HG02938 (cell line): Measurements from ENCODE around the gene RPA3.

Experiments used
- ATAC-seq: cut with Tn5 transposase; IDR thresholded peaks from one replicate; pipeline ENCODE4 v1.9.1; 2021; ENCODE audit warnings: mild to moderate bottlenecking, moderate library complexity; ENCODE audit not compliant: unreplicated experiment

The RPA3 gene

DNA sequence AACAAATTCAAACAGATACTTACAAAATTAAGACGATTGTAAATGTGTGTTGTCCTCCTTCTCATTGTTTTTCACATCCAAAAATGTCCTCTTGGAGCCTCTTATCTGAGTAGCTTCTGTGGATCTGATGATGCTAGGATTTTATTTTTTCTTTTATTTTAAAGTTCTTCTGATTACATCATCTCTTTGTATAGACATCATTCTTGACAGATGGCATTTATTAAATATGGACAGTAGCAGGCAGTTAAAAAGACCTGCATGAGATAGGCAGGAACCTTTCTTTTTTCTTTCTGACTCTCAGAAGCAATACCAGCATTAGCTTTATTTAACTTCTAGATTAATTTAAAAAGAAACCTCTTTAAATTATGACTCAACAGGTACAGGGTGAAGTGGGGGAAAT lies at the start of gene RPA3:
TSS of gene RPA3 (minus strand) at position 116 of the 400 bp plus-strand sequence. CDS start 78,189 bp downstream, outside the sequence.
- ATAC-seq, result no peak

DNA sequence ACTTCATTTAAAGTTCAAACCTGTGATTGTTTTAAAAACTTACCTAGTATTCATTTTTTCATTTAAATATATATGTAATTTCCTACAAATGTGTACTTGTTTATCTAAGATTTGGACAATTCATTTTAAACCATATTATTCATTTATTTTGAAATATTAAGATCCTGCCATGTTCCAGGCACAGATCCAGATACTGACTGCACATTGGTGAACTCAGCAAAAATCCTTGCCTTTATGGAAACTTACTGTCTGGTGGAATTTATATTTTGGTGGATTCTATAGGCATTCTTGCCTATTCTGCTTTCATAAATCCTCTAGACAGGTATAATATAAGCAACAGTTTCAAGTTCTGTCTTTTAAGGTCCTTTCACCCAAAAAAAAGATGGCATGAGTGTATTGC lies 48.3 kb upstream of the RPA3 start:
- no peak for ATAC-seq

DNA sequence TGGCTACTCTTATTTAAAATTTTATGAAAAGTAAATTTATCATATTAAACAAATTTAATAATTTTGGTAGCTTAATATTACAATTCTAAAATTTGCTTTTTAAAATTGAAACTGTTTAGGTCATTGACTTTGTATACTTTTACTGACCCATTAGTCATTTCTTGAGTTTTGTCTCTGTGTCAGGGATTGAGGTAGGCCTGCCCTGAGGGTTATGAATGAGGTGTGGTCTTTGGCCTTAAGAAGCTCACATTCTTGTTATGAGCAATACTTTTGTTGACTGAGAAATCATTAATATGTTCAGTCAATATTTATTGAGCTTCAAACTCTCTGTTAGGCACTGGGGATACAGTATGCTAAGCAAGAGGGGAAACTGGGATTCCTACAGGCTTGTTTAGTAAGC lies 47.0 kb upstream of the RPA3 start:
- ATAC-seq, result peak; percentile 83

DNA sequence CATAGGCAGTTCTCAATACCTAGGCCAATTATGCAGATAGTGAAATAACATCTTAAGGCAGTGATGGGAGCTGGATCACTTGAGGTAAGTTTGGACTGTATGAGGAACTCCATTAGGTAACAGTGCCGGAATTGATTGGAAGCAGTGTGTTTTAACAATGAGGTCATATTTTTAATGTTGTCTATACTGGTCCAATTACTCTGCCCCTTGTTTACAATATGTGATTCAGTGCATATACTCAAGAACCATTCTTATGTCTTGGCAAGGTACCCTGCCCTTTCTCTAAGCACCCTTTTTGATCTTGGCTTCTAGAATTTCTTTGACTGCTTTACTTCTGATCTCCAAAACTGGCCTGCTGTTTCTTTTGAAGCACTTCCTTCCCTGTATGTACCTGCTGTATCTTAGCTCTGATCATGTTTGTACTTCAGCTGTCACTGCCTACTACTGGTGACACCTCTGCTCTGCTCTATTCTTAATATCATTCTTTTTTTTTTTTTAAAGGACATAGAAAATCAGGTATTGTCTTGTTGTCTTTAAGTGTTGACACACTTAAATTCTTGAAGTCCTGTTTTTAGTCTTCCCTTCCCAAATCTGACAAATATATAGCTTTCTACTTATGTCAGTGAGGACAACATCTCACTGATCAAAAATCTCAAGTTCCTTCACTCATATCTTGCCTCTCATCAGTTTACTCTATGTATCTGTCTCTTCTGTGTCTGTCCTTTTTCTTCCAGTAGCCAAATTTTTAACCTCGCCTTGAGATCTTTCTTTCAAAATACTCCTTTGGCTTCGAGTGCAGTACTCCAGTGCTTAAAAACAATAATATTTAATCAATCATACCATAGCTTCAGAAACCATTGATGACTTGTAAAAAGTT lies 46.4 kb upstream of the RPA3 start:
- no peak for ATAC-seq

DNA sequence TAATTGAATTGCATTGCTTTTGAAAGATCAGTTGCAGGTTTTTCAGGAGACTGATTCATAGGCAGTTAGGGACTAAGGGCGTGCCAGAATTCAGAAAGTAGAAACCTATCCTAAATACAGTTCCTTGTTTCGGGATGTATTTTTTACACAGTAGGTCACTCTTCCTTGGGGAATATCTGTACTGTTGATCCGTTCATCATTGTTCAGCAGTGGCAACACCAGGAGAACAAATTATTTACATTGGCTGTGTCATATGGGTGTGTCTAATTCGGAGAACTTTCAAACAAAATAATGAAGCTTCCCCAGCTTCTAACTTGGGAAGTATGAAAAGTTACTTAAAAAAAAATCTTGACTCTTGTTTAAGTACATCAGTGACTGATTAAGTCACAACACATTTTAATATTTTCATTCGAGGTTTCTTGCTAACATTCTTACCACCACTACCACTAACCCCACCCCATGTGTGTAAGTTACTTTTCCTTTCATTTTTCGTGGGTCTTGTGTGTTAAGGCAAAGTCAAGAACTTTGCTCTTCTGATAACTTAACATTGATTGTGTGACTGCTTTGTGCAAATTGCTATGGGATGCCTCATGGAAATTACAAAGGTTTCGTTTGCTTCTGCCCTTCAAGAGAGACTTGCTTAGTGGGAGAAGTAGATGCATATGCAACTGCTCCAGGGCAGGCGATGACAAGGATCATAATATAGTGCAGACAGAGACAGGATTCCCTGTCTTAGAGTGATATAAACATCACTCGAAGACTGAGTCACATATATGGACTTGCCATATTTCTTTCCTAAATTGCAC lies 43.8 kb upstream of the RPA3 start:
- ATAC-seq, result peak; percentile 54

DNA sequence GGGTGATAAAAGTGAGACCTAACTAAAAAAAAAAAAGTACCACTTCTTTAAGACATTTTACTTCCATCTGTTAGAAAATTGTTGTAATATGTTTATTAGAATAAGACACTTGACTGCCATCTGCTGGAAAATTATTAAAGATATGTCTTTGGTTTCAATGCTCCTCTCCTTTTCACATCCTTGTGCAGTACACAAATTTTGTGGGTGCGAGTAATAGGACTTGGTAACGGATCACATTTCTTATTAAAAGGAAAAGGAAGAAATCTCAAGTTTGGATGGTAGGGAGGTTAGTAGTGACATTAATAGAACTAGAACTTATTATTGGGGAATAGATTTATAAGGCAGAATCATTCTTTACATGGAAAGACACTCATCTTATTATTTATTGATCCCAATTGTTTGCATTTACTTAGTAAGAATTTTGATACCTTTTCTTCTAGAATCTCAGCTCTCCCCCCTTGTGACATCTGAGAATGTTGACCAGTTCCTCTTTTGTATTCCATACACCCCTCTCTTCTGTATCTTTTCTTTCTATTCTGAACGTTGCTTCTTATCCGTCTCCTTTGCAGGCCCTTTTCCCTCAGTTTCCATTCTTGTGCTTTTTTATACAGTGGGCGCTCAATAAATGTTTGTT lies 43.0 kb upstream of the RPA3 start:
- ATAC-seq, result no peak

DNA sequence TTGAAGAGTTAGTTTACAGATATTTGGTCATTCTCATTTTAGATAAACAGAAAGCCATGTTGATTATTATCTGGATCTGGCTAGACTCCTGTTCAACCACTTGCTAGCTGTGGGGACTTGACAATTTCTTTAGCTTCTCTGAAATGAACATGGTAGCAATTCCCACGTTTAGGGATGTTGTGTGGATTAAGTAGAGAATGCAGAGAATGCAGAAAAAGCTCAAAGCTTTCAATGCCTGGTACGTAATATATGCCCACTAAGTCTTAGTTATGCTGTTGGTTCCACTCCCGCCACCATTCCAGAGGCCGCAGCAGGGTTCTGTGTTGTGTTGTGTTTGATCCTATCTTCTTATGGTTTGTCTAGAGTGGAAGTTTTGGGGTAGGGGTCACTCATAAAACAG lies 39.2 kb upstream of the RPA3 start:
- ATAC-seq, result no peak

DNA sequence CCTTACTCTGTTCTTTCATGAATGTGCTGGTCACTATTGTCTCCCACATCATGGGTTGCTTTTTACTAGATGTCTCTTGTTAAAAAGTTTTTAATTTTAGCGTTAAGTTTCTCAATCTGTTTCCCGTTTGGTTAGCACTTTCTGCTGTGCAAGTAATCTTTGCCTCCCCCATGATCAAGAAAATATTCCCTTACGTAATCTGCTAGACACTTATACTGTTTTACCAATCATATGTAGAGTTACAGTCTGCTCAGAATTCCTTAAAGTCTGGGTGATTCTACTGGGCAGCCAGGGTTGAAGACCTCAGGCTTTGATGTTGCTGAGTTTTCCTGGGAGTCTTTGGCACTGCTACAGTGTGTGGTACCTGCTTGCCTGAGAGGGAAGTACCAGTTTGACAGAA lies 38.2 kb upstream of the RPA3 start:
- ATAC-seq, result no peak

DNA sequence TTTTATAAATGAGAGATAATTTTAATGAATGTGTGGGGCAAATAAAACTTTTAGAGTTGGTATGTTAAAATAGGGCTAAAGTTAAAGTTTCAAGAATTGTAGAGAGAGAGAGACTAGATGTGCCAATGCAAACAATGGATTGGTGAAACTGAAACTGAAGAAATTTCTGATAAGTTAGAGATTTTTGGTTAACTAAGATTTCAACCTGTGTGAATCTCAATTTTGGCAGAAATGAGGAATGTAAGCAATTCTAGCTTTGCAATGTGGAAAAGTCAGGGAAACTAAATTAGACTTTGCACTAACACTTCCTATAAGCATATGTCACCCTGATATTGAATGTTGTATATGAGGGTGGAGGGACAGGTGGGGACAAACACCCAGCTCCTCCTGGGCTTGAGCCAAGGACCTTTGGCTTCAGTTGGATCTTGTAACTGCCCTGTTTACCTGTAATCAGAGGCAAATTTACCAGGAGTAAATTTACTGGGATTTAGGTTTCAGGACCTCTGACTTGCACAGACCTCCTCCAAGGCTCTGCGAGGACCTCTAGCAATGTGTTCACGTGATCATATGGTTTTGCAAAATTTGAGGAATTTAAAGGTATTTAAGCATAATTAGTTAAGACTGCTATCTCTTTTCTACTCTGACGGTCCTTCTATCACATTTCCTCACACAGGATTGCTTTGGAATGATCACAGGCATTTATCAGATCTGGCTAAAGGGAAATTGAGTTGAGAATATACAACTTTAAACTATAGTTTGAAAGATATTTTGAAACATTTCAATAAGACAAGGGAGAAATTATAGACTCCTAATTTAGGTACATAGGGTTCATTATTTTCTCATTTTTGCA lies 33.1 kb upstream of the RPA3 start:
- no peak for ATAC-seq

DNA sequence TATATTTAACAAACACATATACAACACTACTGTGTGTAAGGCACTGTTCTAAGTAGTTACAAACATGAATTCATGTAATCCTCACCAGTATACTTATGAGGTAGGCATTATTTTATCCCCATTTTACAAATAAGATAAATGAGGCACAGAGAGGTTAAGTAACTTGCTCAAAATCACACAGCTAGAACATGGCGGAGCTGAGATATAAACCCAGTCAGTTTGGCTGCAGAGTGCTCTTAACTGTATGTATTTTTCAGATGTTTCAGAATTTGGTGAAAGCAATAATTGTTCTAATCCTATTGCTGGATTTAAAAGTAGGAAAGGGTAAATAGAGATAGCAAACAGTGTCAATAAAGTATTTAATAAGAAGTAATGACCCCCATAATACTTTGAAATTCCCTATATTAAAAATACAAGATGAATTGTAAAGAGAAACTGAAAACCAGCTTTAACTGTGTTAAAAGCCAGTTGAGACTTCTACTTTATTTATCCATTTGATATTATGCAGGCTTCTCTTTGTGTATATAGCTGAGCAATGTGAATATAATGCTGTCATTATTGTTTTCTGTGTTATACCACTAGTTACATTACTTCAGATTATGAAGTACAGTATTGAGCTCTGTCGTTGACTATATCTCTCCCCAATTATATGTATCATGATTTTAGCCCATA lies 32.3 kb upstream of the RPA3 start:
- no peak for ATAC-seq

DNA sequence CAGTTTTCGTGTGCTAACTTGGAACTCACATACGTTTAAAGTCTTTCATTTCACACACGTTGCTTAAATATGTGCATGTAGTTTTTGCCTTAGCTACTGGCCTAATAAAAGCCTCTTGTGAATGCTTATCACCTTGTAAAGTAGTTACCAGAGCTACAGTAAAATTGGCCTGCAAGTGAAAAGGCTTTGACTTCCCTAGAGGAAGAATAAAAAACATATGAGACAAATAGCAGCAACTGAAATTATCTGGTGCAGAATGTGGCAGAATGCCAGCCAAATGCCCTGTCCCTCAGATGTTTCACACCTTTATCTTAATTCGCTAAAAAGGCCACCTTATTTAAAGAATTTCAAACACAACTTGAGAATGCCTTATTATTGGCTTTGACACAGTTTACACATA lies 28.1 kb upstream of the RPA3 start:
- ATAC-seq, result no peak

DNA sequence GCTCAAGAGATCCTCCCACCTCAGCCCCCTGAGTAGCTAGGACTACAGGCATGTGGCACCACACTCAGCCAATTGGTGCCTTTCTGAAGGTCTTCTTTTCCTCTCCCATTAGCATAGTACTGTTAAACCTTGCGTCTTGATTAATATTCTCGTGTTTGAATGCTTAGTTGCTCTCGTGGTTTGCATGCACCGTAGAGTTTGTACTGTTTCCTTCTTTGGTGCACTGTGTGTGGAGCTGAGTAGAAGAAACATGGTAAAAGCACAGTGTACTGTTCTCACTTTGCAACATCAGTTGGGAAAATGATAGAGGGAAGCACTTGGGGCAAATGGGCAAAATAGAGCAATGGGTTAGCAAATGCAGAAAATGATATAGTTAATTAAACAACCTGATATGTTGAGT lies 27.6 kb upstream of the RPA3 start:
- ATAC-seq, result no peak

DNA sequence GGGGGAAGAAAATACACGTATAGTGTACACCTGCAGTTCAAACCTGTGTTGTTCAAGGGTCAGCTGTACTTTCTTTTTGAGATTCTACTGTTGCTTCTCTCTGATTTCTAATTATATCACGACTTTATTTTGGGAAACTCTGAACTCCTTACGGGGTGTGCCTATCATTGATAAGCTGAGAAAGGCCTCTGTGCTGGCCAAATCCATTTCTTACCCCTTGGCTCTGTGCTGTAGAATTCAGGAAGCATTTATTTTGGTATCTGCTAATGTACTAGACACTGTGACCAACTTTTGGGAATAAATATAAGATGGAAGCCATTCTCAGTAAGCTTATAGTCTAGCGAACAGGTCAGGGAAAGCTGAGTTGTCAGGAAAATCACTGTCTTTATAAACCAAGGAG lies 26.9 kb upstream of the RPA3 start:
- ATAC-seq, result no peak

DNA sequence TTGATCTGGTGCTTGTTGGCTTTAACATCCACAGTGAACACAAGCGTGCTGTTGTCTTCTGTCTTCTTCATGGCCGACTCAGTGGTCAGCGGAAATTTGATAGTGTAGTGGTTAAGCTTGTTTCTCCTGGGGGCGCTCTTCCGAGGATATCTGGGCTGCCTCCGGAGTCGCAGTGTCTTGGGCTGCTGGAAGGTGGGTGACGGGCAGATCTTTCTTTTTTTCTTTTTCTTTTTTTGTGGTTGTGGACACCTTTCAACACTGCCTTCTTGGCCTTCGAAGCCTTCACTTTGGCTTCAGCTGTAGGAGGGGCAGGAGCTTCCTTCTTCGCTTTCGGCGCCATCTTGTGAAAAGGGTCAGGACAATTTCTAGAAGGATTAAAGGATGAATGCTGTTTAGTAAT lies 23.8 kb upstream of the RPA3 start:
- no peak for ATAC-seq

DNA sequence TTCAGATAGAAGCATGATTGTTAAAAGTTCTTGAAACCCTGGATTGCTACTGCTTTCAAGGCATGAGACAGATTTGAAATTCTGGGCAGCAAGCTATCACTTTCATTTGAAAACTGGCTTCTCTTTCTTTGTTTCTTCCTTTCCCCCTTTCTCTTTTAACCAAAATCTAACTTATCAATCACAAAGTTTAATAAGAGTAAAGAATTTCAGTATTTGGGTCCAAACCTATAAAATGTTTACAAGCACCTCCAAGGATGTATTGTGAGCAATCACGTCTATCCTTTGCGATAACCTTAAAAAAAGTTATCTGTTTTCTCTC lies 21.6 kb upstream of the RPA3 start:
- peak; percentile 22 for ATAC-seq

DNA sequence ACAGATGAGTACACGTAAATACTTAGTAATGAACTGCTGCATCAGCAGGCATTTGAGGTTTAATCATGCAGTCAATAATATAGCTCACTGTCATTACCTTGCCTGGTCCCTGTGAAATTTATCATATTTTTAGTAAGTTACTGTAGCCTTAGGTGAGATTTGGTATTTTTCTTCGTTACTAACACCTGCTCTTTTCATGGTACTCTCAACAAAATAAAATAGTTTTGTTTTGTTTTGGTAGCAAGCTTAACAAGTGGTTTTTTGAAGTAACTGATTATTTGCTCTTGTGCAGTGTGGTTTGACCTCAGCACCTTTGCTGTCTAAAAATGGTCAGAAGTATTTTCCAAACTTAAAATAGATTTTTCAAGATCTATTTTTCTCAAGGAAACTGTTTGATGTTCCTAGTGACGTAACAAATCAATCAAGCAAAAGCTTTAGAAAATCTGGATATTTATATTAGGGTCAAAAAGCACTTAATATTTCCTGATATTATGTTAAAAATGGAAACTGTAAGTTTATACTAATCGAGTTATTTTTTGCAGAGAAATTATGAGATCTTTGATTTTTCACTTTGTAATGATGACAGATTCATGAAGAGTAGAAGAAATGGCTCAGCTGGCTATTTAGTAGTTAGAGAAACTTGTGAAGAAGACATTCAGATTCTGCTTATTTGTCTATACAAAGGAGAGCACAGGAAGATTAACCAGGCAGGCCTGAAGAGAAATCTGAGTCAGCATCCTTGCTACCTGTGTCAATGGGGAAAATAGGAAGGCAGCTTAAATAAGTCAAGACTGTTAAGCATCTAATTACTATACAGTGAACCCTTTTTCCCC lies 21.0 kb upstream of the RPA3 start:
- ATAC-seq, result peak; percentile 65

DNA sequence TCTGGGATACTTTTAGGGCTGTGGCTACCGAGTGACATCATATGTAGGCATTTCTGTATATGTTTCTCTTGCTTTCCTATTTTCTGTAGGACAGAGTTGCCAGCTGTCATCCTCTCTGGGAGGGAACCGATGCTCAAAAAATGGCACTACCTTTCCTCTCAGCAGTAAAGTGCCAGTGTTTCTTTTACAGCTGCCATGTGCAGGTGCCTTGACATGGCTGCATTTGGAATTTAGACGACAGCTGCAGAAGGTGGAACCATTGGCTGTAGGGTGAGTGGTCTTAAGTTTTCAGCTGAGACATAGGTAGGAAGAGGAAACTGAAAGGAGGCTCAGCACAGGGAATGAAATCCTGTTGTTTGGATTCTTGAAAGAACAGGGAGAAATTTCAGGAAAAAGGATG lies 20.2 kb upstream of the RPA3 start:
- no peak for ATAC-seq

DNA sequence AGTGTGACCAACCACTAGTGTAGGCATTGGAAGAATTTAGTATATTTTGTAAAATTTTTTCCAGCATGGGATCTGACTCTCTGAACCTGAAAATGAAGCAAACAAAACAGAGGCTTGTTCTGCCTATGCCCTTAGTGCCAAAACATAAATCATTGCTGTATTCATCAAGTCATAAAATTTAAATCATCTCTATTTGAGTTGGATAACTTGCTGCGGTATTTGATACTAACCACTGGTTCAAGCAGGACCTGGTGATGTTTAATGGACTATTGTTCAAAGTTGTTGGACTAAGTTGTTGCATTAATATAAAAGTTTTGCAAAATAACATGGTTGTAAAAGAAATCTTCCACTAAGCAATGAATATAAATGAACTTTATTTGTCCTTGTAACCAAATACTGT lies 19.8 kb upstream of the RPA3 start:
- ATAC-seq, result no peak

DNA sequence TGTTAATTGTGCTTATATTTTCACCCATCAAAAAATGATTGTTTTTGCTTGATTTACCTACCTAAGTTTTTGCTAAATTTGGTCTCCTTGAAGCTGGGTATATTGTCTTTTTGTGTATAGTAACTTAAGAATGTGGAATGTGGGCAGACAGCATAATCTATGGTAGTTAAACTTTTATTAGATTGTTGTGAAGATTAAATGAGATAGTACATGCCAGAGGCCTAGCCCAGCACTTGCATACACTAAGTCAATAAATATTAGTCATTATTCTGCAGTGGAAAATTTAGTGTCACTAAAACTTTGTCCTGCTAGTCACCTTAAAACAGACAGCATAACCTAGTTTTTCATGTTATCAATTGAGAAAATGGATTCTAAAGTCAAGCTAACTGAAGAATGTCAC lies 19.3 kb upstream of the RPA3 start:
- no peak for ATAC-seq

DNA sequence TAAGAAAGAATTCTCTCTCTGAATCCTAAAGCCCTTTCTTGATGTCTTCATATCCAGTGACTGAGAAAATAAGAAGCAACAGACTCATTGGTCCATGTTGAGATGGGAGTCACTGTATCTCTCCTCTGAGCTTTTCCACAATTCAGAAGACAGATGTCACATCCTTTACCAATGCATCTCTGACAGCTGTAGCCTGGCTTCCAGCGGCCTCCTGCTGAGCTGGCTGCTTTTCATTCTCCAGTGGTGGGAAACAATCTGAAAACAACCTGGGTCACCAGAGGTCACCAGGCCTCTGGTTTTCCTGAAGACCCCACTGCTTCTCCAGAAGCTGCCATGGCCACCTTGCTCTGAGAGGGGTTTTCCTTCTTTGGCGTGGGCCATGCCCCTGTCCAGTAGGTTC lies 18.3 kb upstream of the RPA3 start:
- no peak for ATAC-seq
